CD14-positive monocyte (primary cell): Measurements from ENCODE around the gene AFDN. TPM values are rescaled to one million over a fixed set of nuclear protein-coding genes. Genes with fewer than 3 reads are reported as not detected.

Experiments used
- DNase-seq, 3 donors: peaks; one replicate each; pipeline ENCODE4 v3.0.0-alpha.2; 2011 to 2022
- H2AFZ ChIP-seq: 2 replicates; pipeline ENCODE4 v1.6.0; 2012; ENCODE audit warnings: mild to moderate bottlenecking, low read depth, low read length, inconsistent platforms; ENCODE audit not compliant: insufficient read depth, poor library complexity, severe bottlenecking
- H3K27ac ChIP-seq, 2 donors: 1 replicate in 1 of 2; 2 replicates in 1 of 2; pipeline ENCODE4 v1.5.1; 2012 to 2013; ENCODE audit warnings: low read length in 2 of 2, control low read depth in 1 of 2, inconsistent platforms in 1 of 2, low read depth in 1 of 2, mild to moderate bottlenecking in 1 of 2
- H3K27me3 ChIP-seq, 2 donors: one replicate each; pipeline versions ENCODE4 v1.6.0 to v1.6.1; 2011 to 2013; ENCODE audit warnings: low read length in 2 of 2; ENCODE audit not compliant: control insufficient read depth in 2 of 2, insufficient read depth in 2 of 2
- H3K36me3 ChIP-seq, 2 donors: replicated peaks in 1 of 2; 1 replicate in 1 of 2; 2 replicates in 1 of 2; pipeline versions ENCODE4 v1.5.1 to v1.6.1; 2012 to 2013; ENCODE audit warnings: low read length in 2 of 2, control low read depth in 1 of 2, inconsistent platforms in 1 of 2, mild to moderate bottlenecking in 1 of 2; ENCODE audit not compliant: insufficient read depth in 2 of 2, control insufficient read depth in 1 of 2
- H3K4me1 ChIP-seq, 2 donors: 1 replicate in 1 of 2; 2 replicates in 1 of 2; pipeline versions ENCODE4 v1.5.1 to v1.6.1; 2012 to 2013; ENCODE audit warnings: low read length in 2 of 2, control low read depth in 1 of 2, inconsistent platforms in 1 of 2, mild to moderate bottlenecking in 1 of 2, moderate library complexity in 1 of 2; ENCODE audit not compliant: insufficient read depth in 2 of 2, control insufficient read depth in 1 of 2
- H3K4me2 ChIP-seq: replicated peaks from 2 replicates; pipeline ENCODE3; 2012; ENCODE audit warnings: low read length, moderate library complexity, mild to moderate bottlenecking; ENCODE audit not compliant: poor library complexity, severe bottlenecking; ENCODE audit errors: extremely low read depth
- H3K4me3 ChIP-seq, 3 experiments: fragments of 200-600 bp in 1 of 3; sonication (generic) in 1 of 3; replicated peaks in 1 of 3; 1 replicate in 2 of 3; 2 replicates in 1 of 3; pipeline ENCODE4 v1.5.1; 2011 to 2013; ENCODE audit warnings: low read length in 3 of 3, mild to moderate bottlenecking in 3 of 3, control low read depth in 2 of 3, low read depth in 2 of 3, inconsistent platforms in 1 of 3, moderate library complexity in 1 of 3
- H3K79me2 ChIP-seq: 2 replicates; pipeline ENCODE4 v1.6.0; 2012; ENCODE audit warnings: mild to moderate bottlenecking, control low read depth, inconsistent platforms, low read length, moderate library complexity; ENCODE audit not compliant: insufficient read depth
- H3K9ac ChIP-seq: 2 replicates; pipeline ENCODE4 v1.6.0; 2017; ENCODE audit warnings: low read length, mild to moderate bottlenecking; ENCODE audit not compliant: insufficient read depth, poor library complexity, severe bottlenecking
- H3K9me3 ChIP-seq, 2 donors: replicated peaks in 1 of 2; 1 replicate in 1 of 2; 2 replicates in 1 of 2; pipeline versions ENCODE4 v1.5.1 to v1.6.1; 2012 to 2013; ENCODE audit warnings: low read length in 2 of 2, control low read depth in 1 of 2; ENCODE audit not compliant: control insufficient read depth in 1 of 2, insufficient read depth in 1 of 2
- H4K20me1 ChIP-seq: 2 replicates; pipeline ENCODE4 v1.6.0; 2012; ENCODE audit warnings: mild to moderate bottlenecking, low read length, control low read depth, moderate library complexity; ENCODE audit not compliant: insufficient read depth
- H3K27ac Mint-ChIP-seq, 7 donors: one replicate each; pipeline ENCODE4 v1.8.0; 2020; ENCODE audit warnings: mild to moderate bottlenecking in 7 of 7, mixed read lengths in 7 of 7, moderate library complexity in 6 of 7, inconsistent platforms in 2 of 7
- H3K27me3 Mint-ChIP-seq, 3 donors: one replicate each; pipeline ENCODE4 v1.8.0; 2021 to 2022; ENCODE audit warnings: low read depth in 3 of 3, mild to moderate bottlenecking in 3 of 3, mixed read lengths in 3 of 3, moderate library complexity in 3 of 3, inconsistent platforms in 1 of 3
- H3K36me3 Mint-ChIP-seq, 2 donors: one replicate each; pipeline ENCODE4 v1.8.0; 2020; ENCODE audit warnings: mixed read lengths in 2 of 2, inconsistent platforms in 1 of 2, mild to moderate bottlenecking in 1 of 2
- H3K4me1 Mint-ChIP-seq: one replicate; pipeline ENCODE4 v1.8.0; 2020; ENCODE audit warnings: mild to moderate bottlenecking, mixed read lengths
- H3K4me3 Mint-ChIP-seq, 2 donors: one replicate each; pipeline ENCODE4 v1.8.0; 2020; ENCODE audit warnings: mild to moderate bottlenecking in 2 of 2, mixed read lengths in 2 of 2, moderate library complexity in 1 of 2
- H3K9me3 Mint-ChIP-seq, 7 donors: one replicate each; pipeline ENCODE4 v1.8.0; 2020 to 2022; ENCODE audit warnings: mixed read lengths in 7 of 7, mild to moderate bottlenecking in 6 of 7, moderate library complexity in 6 of 7, inconsistent platforms in 2 of 7
- CTCF ChIP-seq: fragments of 200-600 bp; IDR thresholded peaks from one replicate; pipeline ENCODE4 v1.8.0; 2022; ENCODE audit warnings: antibody characterized with exemption, mild to moderate bottlenecking
- whole genome bisulfite sequencing: methylation state at CpG from one replicate; pipeline ENCODE4 v1.1.5; 2013; ENCODE audit warnings: missing lambda C conversion rate; ENCODE audit not compliant: insufficient coverage; 5-methylcytosine and 5-hydroxymethylcytosine counted together
- intact Hi-C, 2 donors: fragments of 100-400 bp; cut with micrococcal nuclease; formaldehyde crosslinking; loops; one replicate each; pipeline versions ENCODE4 v1.15.0 to v1.15.1; 2023
- polyA plus RNA-seq, 3 donors: library from polyadenylated mRNA; depleted of rRNA in 1 of 3; unstranded in 2 of 3; stranded (reverse) in 1 of 3; fragments of 300-500 nt in 2 of 3; fragments of >200 nt in 1 of 3; fragmentation: Illumina TruSeq in 2 of 3; gene quantifications; 1 replicate in 2 of 3; 2 replicates in 1 of 3; pipeline ENCODE4 v1.2.3, GENCODE V29; 2012 to 2021

The AFDN gene
- polyA plus RNA-seq, 3 donors = 0.03 to 1.5 TPM; not detected in 1

GRCh38 chr6:167912494-167912893 is 85.8 kb downstream of the AFDN start:
- no peak overlapping the region for H3K4me3 Mint-ChIP-seq
- H2AFZ ChIP-seq = no peak overlapping the region
- no peaks in the 10 kb centered on the region for H3K27me3 ChIP-seq
- H3K4me1 Mint-ChIP-seq = no peaks in the 10 kb centered on the region
- H3K27ac Mint-ChIP-seq = no peak overlapping the region
- peaks cover 0 to 2% (median 0%) of the 10 kb centered on the region in 3 donors for H3K27me3 Mint-ChIP-seq
- no peaks in the 10 kb centered on the region for H3K36me3 ChIP-seq
- H3K4me2 ChIP-seq = no peak overlapping the region
- H3K27ac ChIP-seq = no peak overlapping the region
- H3K79me2 ChIP-seq = no peaks in the 10 kb centered on the region
- no peaks in the 10 kb centered on the region for H3K9me3 Mint-ChIP-seq
- no peak for DNase-seq
- H3K4me1 ChIP-seq = no peaks in the 10 kb centered on the region
- no peaks in the 10 kb centered on the region for H3K36me3 Mint-ChIP-seq
- no peaks in the 10 kb centered on the region for H3K9me3 ChIP-seq
- no CpG with 5 or more reads among the region's 2 CpGs for WGBS
- H3K9ac ChIP-seq = no peak overlapping the region
- no peak overlapping the region for H3K4me3 ChIP-seq
- no peaks in the 10 kb centered on the region for H4K20me1 ChIP-seq
- TF ChIP-seq CTCF = no peak
- intact Hi-C loops = no loop called here

- no peak for TF ChIP-seq CTCF
- Histone ChIP-seq H3K4me1 (no peaks in the 10 kb centered on the region), H3K4me3 (no peak overlapping the region), H3K27me3 (no peaks in the 10 kb centered on the region), H3K27ac (no peak overlapping the region), H3K4me2 (no peak overlapping the region), H3K9ac (no peak overlapping the region), H3K79me2 (no peaks in the 10 kb centered on the region), H2AFZ (no peak overlapping the region), H3K36me3 (no peaks in the 10 kb centered on the region), H3K9me3 (no peaks in the 10 kb centered on the region), H4K20me1 (no peaks in the 10 kb centered on the region)
- Mint-ChIP-seq H3K27me3 (no peaks in the 10 kb centered on the region), H3K4me1 (no peaks in the 10 kb centered on the region), H3K4me3 (no peak overlapping the region), H3K9me3 (no peaks in the 10 kb centered on the region), H3K27ac (no peak overlapping the region), H3K36me3 (no peaks in the 10 kb centered on the region)
- intact Hi-C loops = no loop called here
- 100% methylated on average over 1 of the region's 3 CpGs for WGBS
- no peak for DNase-seq
These were observed 87.0 kb downstream of the AFDN start for GRCh38 chr6:167913699-167914098.
